Measurements from ENCODE around the gene GMPR2.
A peak's percentile ranks its signal among the peaks of the same experiment; 100 is the strongest.
"Not testable (repeated sequence)": the region's sequence is repeated elsewhere in the genome, so short reads cannot be mapped to it uniquely, and the experiment has no call there.

Gene GMPR2

GRCh38 chr14:24232121-24232644, 546 bp upstream of the GMPR2 start, which contains the start of gene NEDD8:
TSS of gene NEDD8 (minus strand) at chr14:24232367. CDS start at chr14:24232267, 100 bp downstream.
- DNase-seq, result peak; percentile 92

GRCh38 chr14:24233538-24233866, 773 bp downstream of the GMPR2 start:
- peak; percentile 40 for DNase-seq

- DNase-seq, result no peak
These were observed 1.6 kb downstream of the GMPR2 start for GRCh38 chr14:24234095-24235005.

- DNase-seq, result no peak
These were observed 3.3 kb downstream of the GMPR2 start for GRCh38 chr14:24235804-24236688.

GRCh38 chr14:24236689-24237462, 4.1 kb downstream of the GMPR2 start:
- no peak for DNase-seq

GRCh38 chr14:24237463-24237955, 4.8 kb downstream of the GMPR2 start:
- no peak for DNase-seq

GRCh38 chr14:24238123-24238522, 5.4 kb downstream of the GMPR2 start:
- no peak for DNase-seq

GRCh38 chr14:24238527-24239037, 5.9 kb downstream of the GMPR2 start:
- DNase-seq, result no peak

GRCh38 chr14:24240110-24240918, 7.6 kb downstream of the GMPR2 start:
- DNase-seq, result no peak

- peak; percentile 93 for DNase-seq
These were observed 9.2 kb downstream of the GMPR2 start for GRCh38 chr14:24241829-24242443.

GRCh38 chr14:24243336-24243836, 10.7 kb downstream of the GMPR2 start:
- no peak for DNase-seq

- DNase-seq, result not testable (repeated sequence)
These were observed 12.6 kb downstream of the GMPR2 start for GRCh38 chr14:24245350-24245749.

- peak; percentile 43 for DNase-seq
These were observed 14.1 kb downstream of the GMPR2 start for GRCh38 chr14:24246765-24247212.

GRCh38 chr14:24247422-24247821, 14.7 kb downstream of the GMPR2 start:
- DNase-seq, result no peak

GRCh38 chr14:24249230-24250021, 16.7 kb downstream of the GMPR2 start:
- no peak for DNase-seq

GRCh38 chr14:24250354-24250753, 17.6 kb downstream of the GMPR2 start:
- no peak for DNase-seq

GRCh38 chr14:24251880-24252288, 19.2 kb downstream of the GMPR2 start:
- no peak for DNase-seq

GRCh38 chr14:24252289-24253124, 19.8 kb downstream of the GMPR2 start:
- DNase-seq, result no peak

- no peak for DNase-seq
These were observed 21.2 kb downstream of the GMPR2 start for GRCh38 chr14:24253936-24254335.
